Measurements from ENCODE around the gene BCAR1.
A peak's percentile ranks its signal among the peaks of the same experiment; 100 is the strongest.
"Not testable (repeated sequence)": the region's sequence is repeated elsewhere in the genome, so short reads cannot be mapped to it uniquely, and the experiment has no call there.

BCAR1 gene

GRCh38 chr16:75256696-75257343 is 5.4 kb upstream of the BCAR1 start:
- DNase-seq: peak in 26 of 56 donors; percentile 14 to 74 (median 47)

DNA sequence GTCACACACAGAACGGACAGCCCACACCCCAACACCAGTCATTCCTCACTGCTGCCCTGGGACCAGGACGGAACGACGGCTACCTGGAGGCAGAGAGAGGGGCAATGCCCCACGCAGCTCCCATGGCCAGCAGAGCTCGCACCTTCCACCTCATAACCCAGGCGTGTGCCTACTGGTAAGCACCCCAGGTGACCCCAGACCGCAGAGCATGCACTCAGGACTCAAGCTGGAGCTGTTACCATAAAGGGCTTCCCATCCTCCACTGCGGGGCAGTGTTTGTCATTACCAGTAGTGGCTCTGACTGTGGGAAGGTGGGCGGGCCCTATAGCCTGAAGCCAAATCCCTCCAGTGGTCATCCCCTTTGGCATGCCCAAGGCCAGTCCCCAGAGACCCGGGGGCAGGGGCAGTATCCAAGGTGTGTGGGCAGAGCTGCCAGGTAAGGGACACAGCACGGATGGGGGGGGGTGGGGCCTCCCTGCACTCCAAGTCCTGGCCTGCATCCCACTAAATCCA is 4.7 kb upstream of the BCAR1 start:
- DNase-seq: peak in 3 of 56 donors; percentile 25 to 41 (median 29)

GRCh38 chr16:75254359-75254837 is 3.0 kb upstream of the BCAR1 start:
- peak in 4 of 56 donors; percentile 9 to 31 (median 16) for DNase-seq

- peak in 14 of 56 donors; percentile 15 to 61 (median 30) for DNase-seq
Observed at GRCh38 chr16:75252946-75253911, 1.8 kb upstream of the BCAR1 start.

DNA sequence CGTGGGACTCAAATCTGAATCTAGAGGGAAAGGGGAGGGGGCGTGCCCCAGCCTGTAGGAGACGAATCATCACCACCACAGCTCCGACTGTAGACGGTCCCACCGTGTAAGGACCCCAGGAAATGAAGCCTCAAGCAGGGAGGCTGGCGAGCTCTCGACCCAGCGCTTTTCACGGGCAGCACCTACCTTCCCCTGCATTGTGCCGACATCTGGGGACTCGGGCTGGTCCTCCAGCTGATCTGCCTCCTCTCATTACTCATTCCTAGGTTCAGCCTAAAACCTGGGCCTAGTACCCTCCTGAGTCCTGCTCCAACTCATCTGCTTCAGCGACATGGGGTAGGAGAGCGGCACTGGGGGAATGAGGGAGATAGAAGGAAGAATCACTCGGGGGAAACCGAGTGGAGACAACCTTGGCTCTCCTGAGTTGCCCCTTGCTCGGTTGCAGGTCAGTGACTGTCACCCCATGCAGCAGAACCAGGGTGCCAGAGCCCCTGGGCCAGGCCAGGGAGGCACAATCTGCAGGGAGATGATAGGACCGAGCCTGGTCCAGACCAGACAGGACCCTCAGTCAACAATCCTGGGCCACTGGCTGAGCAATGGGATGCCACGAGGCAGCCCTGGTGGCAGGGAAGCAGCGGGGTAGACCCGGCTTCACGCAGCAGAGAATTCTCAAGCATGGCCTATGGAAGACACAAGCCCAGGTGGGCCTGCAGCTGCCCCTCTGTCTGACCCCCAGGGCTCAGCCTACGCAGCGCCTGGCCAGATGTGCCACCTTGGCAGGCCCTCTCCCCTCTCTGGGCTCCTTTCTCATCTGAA is 833 bp upstream of the BCAR1 start:
- no peak for DNase-seq

DNA sequence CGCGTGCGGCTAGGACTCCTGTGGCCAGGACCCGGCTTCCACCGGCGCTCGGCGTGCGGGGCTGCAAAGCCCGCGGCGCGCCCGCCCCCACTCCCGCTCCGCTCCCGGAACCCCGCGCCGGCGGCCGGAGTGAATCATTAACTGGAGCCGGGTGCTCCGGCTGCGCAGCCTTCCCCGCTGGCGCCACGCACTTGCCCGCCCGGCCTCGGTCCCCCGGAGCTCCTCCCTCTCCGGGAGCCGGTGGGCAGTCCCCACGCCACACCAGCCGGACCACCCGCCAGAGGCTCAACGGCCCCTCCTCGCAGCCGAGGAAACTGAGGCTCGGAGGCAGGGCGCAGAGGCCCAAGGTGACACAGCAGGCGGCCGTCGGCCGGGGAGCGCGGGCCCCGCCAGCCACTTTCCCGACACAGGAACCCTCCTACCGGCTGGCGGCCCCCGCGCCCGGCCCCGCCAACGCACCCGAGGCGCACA is 580 bp downstream of the BCAR1 start:
- DNase-seq: peak in 7 of 56 donors; percentile 22 to 63 (median 44)

DNA sequence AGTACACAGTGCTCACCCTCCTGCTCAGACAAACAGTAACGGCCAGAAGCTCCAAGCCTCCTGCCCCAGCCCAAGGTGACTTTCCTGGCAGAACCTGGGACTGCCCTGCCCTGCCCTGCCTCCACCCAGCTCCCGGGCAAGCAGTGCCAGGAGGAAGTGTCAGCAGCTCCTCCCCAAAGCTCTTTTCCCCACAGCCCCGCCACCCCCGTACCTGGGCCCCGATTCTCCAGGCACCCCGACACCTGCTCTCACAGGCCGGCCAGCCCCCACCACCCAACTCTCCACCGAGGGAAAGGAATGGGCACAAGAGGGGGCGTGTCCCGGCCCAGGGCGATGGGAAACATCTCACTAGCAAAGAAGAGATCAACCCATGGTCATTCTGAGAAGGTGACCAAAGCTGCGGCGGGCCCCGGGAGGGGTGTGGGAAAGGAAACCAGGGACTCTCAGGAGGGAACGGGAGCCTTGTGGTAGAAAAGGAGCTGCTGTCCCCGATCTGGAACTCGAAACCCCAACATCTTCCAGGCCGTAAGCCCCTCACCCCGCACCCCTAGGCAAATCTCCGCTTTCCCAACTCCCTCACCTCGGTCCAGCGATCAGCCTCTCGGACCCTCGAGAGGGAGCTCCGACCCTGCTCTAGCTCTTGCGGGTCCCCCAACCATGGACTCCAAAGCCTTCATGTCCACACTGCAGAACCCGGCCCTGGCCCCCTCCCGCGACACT is 1.2 kb downstream of the BCAR1 start:
- DNase-seq: peak in 4 of 56 donors; percentile 29 to 55 (median 52)

- no peak for DNase-seq
Observed at GRCh38 chr16:75249441-75249840, 2.0 kb downstream of the BCAR1 start.

DNA sequence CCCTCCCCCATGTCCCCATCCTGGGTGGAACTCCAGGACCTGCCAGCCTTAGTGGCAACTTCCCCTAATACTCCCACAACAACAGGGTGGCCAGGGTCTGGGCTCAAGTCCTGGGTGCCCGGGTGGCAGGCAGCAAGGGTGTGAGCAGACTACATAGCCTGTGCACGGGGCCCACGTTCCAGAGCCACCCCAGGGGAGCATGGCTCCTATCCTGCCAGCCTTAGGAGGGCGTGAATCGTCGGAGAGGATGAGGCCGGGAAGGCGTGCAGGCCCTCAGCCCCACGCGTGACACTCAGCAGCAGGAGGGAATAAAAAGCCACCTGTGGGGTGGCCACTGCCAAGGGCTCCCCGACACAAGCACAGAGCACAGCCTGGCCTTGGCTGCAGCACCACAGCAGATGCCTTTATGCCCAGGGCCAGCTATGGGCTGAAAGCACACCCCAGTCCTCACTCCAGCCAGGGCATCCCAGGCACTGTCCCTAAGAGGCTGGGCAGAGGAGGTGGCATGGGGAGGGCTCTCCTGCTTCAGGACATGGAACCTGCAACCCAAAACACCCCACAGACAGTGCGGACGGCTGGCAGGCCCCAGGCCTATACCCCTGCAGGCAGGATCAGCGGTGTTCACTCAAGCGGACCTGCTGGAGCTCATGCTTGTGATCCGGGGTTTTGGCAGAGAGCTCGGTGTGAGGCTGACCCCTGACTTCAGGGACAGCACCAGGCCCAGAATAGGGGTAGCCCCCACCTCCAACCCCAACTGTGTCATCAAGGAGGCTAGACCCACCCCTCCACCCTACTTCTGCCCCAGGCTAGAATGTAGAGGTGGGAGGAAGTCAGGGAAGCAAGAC is 2.7 kb downstream of the BCAR1 start:
- DNase-seq: peak in 12 of 56 donors; percentile 19 to 67 (median 45)

DNA sequence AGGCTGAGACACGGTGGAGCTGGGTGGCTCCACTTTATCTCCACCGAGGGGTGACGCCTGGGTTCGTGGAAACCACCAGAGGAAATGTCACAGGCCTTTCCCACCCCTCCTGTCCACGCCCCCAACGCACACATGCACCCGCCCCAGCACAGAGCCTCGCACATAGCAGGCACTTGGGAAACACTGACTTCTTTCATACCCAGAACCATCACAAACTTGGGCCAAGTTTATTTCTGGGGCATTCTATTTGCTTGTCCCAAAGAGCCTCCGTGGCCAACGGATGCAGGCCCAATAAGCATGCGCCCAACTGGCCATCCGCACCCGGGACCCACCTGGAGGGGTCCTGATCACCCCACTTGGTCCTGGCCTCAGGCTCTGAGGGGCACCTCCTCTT is 3.3 kb downstream of the BCAR1 start:
- peak in 51 of 56 donors; percentile 28 to 86 (median 66) for DNase-seq

GRCh38 chr16:75247249-75247648 is 4.2 kb downstream of the BCAR1 start:
- peak in 51 of 56 donors; percentile 33 to 91 (median 80) for DNase-seq

DNA sequence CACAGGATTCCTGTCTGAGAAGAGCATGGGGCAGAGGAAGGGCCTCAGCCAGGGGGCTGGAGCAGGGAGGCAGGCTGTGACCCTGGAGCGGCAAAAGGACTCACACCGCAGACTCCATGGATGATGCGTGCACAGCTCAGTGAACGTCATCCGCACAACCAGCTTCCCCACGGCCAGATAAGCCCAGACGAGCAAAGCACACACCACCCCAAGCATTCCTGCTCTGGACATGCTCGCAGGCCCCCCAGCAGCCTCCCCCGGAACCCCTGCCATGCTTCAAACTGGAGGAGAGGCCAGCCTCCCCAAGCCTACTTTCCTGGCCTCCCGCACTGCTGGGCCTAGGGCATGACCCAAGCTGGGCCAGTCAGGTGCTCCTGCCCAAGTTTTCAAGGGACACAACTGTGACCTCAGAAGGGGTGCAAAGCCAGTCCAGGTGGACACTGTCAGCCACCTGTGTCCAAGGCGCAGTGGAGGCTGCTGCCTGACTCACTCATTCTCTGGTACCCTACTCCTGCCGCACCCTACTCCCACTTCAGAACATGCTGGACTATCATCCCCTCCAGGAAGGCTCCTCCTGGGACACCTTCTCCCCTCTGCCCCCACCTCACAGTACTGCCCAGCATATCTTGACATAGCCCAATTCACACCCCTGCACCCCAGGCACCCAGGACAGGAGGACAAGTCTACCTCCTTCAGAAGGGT is 4.8 kb downstream of the BCAR1 start:
- DNase-seq: peak in 2 of 56 donors; percentile 24 to 47

DNA sequence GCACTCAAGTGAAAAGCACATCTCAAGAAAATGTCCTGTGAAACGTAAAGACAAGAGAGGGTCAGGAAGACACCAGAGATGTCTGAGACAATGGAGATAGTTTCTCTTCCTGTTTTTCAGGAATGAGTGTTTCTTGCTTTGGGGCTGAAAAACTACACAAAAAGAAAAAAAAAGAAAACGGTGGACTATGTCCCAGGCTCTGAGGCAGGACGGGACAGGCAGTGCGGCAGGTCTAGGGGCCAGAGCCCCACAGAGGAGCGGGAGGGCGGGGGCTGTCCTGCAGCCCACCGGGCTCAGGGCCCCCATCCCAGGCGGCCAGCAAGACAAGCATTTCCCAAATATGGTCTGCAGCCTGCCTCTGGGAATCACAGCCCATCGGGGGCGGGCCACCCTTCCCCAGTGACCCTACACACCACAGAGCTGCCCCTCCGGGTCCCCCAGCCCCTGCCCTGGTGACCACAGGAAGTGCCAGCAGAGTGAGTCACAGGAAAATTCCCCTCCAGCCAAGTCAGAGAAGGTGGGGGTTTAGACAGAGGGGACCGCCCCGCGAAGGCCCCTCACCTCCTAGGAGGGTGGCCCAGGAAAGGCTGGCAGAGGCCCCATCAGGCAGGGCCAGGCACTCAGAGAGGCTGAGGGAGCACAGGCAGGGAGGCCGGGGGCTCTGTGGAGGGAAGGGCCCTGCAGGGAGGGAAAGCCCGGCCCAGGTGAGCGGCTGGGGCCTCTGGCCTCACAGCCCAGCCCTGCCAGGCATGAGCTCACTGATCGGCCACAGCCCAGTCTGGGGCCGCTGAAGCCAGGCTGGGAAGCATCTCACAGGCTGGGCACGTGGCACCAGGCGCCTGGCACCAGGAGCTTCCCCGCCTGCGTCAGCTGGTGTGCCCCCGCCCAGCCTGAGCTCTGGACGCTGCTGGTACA is 6.3 kb downstream of the BCAR1 start:
- peak in 54 of 56 donors; percentile 51 to 99 (median 92) for DNase-seq

DNA sequence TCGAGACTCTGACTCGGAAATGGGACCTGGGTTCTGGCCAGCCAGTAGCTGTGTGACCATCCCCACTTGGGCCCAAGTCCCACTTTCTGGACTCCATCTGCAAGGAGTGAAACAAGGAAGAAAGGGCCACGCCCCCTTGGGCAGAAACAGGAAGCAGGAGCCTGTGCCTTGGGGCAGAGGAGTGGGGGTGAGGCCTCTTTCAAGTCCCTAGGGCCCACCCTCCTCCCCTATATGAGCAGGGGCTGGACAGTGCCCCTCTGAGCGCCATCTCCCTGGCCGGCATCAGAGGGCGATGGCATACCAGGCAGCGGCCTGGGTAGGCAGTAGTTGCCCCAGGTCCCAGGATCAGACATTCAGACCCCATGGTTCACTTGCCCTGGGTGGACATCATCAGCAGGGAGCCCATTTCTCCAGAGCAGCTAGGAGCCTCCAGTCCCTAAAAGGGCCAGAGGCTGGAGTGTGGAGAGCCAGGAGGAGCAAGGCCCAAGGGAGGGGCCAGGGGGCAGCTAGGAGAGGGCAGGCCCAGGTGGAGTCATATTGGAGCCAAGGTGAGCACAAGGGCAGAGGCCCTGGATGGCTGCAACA is 7.1 kb downstream of the BCAR1 start:
- DNase-seq: peak in 14 of 56 donors; percentile 20 to 60 (median 38)

DNA sequence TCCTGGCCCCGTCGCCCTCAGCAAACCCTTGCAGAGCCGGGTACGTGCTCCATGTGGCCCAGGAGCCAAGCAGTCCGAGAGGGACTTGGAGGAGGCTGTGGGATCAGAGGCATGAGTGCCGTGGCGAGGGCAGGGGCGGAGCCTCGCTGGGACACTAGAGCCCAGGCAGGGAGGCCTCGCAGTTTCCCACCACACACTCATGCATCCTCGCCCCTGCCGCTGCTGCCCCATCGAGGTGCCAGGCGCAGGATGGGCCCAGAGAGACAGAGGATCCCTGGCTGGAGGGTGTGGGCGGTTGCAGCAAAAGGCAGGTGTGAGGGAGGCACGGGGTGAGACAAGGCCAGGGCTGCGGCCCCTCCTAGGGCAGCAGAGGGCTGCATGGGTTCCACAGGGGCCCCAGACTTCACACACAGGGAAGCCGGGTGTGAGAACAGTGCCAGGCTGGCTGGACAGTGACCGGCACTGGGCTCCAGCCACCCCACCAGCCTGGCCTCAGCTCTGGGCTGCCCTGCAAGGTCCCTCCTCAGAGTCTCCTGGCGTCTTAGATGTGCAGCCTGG is 7.7 kb downstream of the BCAR1 start:
- peak in 2 of 56 donors; percentile 49 to 52 for DNase-seq

GRCh38 chr16:75242436-75243078 is 8.9 kb downstream of the BCAR1 start:
- DNase-seq: not testable (repeated sequence)
